Measurements from ENCODE around the gene ARNT2.

Gene ARNT2

GRCh38 chr15:80609091-80609490 is 204.9 kb downstream of the ARNT2 start:
- 81% methylated on average over 2 of the region's 4 CpGs for WGBS (ENCODE audit: insufficient coverage)
- Histone ChIP-seq H3K36me3 (ENCODE audit: control insufficient read depth in 4 of 4, insufficient read depth in 4 of 4, low read length in 3 of 4) (no peaks in the 10 kb centered on the region), H3K4me3 (ENCODE audit: control insufficient read depth in 1 of 7, extremely low read depth in 1 of 7, insufficient read depth in 4 of 7, low read depth in 2 of 7, low read length in 6 of 7) (no peak overlapping the region), H3K27ac (ENCODE audit: insufficient read depth in 1 of 2, low read depth in 1 of 2, low read length in 2 of 2, poor library complexity in 1 of 2, severe bottlenecking in 2 of 2) (no peak overlapping the region), H3K9me3 (ENCODE audit: control extremely low read depth in 1 of 5, control insufficient read depth in 4 of 5, insufficient read depth in 2 of 5, low read depth in 1 of 5, low read length in 4 of 5) (no peaks in the 10 kb centered on the region), H3K4me1 (ENCODE audit: control extremely low read depth in 1 of 4, control insufficient read depth in 4 of 4, insufficient read depth in 4 of 4, low read length in 3 of 4) (peaks cover 0 to 3% (median under 1%) of the 10 kb centered on the region in 4 experiments), H3K27me3 (replicated peaks in 2 of 5; ENCODE audit: control insufficient read depth in 4 of 5, insufficient read depth in 5 of 5, low read length in 4 of 5) (peaks cover 0 to 13% (median 0%) of the 10 kb centered on the region in 5 experiments)
- DNase-seq, result no peak
- CTCF ChIA-PET, result interaction anchor here (0.6 kb wide), 1 partner anchor 22 kb away, joined by 3 read pairs; no protein-coding TSS in a partner anchor
- POLR2A ChIA-PET, result no interaction called here

- peak in 2 of 3 donors; percentile 29 to 42 for DNase-seq
- POLR2A ChIA-PET, result no interaction called here
- 14% methylated on average over 3 of the region's 4 CpGs for WGBS (ENCODE audit: insufficient coverage)
These were observed 205.3 kb downstream of the ARNT2 start for GRCh38 chr15:80609512-80609946.

GRCh38 chr15:80611543-80612080 is 207.4 kb downstream of the ARNT2 start:
- Histone ChIP-seq H3K4me3 (ENCODE audit: control insufficient read depth in 1 of 7, extremely low read depth in 1 of 7, insufficient read depth in 4 of 7, low read depth in 2 of 7, low read length in 6 of 7) (no peak overlapping the region), H3K27me3 (replicated peaks in 2 of 5; ENCODE audit: control insufficient read depth in 4 of 5, insufficient read depth in 5 of 5, low read length in 4 of 5) (peaks cover 0 to 13% (median under 1%) of the 10 kb centered on the region in 5 experiments), H3K9me3 (ENCODE audit: control extremely low read depth in 1 of 5, control insufficient read depth in 4 of 5, insufficient read depth in 2 of 5, low read depth in 1 of 5, low read length in 4 of 5) (no peaks in the 10 kb centered on the region), H3K36me3 (ENCODE audit: control insufficient read depth in 4 of 4, insufficient read depth in 4 of 4, low read length in 3 of 4) (no peaks in the 10 kb centered on the region), H3K4me1 (ENCODE audit: control extremely low read depth in 1 of 4, control insufficient read depth in 4 of 4, insufficient read depth in 4 of 4, low read length in 3 of 4) (peaks cover 0 to 3% (median under 1%) of the 10 kb centered on the region in 4 experiments), H3K27ac (ENCODE audit: insufficient read depth in 1 of 2, low read depth in 1 of 2, low read length in 2 of 2, poor library complexity in 1 of 2, severe bottlenecking in 2 of 2) (no peak overlapping the region)
- no peak for DNase-seq
- 100% methylated on average over 7 of the region's 7 CpGs for WGBS (ENCODE audit: insufficient coverage)
- ChIA-PET CTCF (no interaction called here), POLR2A (no interaction called here)

More at GRCh38 chr15:80609512-80609946, 205.3 kb downstream of the ARNT2 start:
- Histone ChIP-seq H3K4me3 (ENCODE audit: control insufficient read depth in 1 of 7, extremely low read depth in 1 of 7, insufficient read depth in 4 of 7, low read depth in 2 of 7, low read length in 6 of 7) (no peak overlapping the region), H3K4me1 (ENCODE audit: control extremely low read depth in 1 of 4, control insufficient read depth in 4 of 4, insufficient read depth in 4 of 4, low read length in 3 of 4) (peaks cover 0 to 3% (median under 1%) of the 10 kb centered on the region in 4 experiments), H3K27me3 (replicated peaks in 2 of 5; ENCODE audit: control insufficient read depth in 4 of 5, insufficient read depth in 5 of 5, low read length in 4 of 5) (peaks cover 0 to 13% (median 0%) of the 10 kb centered on the region in 5 experiments), H3K9me3 (ENCODE audit: control extremely low read depth in 1 of 5, control insufficient read depth in 4 of 5, insufficient read depth in 2 of 5, low read depth in 1 of 5, low read length in 4 of 5) (no peaks in the 10 kb centered on the region), H3K27ac (ENCODE audit: insufficient read depth in 1 of 2, low read depth in 1 of 2, low read length in 2 of 2, poor library complexity in 1 of 2, severe bottlenecking in 2 of 2) (no peak overlapping the region), H3K36me3 (ENCODE audit: control insufficient read depth in 4 of 4, insufficient read depth in 4 of 4, low read length in 3 of 4) (no peaks in the 10 kb centered on the region)
- CTCF ChIA-PET, result interaction anchor here (0.6 kb wide), 1 partner anchor 23 kb away, joined by 3 read pairs; no protein-coding TSS in a partner anchor

DNA sequence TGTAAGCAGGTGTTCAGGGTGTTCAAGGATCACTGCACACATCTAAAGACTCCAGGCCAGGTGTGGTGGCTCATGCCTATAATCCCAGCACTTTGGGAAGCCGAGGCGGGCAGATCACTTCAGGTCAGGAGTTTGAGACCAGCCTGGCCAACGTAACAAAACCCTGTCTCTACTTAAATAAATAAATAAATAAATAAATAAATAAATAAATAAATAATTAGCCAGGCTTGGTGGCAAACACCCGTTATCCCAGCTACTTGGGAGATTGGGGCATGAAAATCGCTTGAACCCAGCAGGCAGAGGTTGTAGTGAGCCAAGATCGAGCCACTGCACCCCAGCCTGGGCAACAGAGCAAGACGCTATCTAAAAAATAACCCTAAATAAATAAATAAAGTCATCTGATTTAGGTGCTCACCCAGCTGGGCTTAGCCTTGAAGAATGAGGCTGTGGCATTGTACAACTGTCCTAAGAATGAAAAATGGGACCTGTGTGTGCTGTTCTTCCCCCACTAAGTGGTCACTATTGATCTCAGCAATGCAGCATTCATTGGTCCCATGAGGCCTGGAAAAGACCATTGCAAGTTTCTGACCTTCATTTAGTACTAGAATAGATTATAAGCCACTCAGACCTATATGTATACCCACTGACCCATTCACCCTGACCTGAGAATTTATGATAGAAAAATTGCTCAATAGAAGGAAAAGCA is 208.1 kb downstream of the ARNT2 start:
- peaks cover 0 to 3% (median under 1%) of the 10 kb centered on the region in 4 experiments for H3K4me1 ChIP-seq (ENCODE audit: control extremely low read depth in 1 of 4, control insufficient read depth in 4 of 4, insufficient read depth in 4 of 4, low read length in 3 of 4)
- H3K4me3 ChIP-seq (ENCODE audit: control insufficient read depth in 1 of 7, extremely low read depth in 1 of 7, insufficient read depth in 4 of 7, low read depth in 2 of 7, low read length in 6 of 7), result no peak overlapping the region
- no peak for DNase-seq
- no peaks in the 10 kb centered on the region for H3K9me3 ChIP-seq (ENCODE audit: control extremely low read depth in 1 of 5, control insufficient read depth in 4 of 5, insufficient read depth in 2 of 5, low read depth in 1 of 5, low read length in 4 of 5)
- H3K36me3 ChIP-seq (ENCODE audit: control insufficient read depth in 4 of 4, insufficient read depth in 4 of 4, low read length in 3 of 4), result no peaks in the 10 kb centered on the region
- 100% methylated on average over 1 of the region's 7 CpGs for WGBS (ENCODE audit: insufficient coverage)
- ChIA-PET CTCF (interaction anchor here (0.6 to 2.5 kb wide), 2 partner anchors 38 to 44 kb away, joined by 3 to 10 read pairs; no protein-coding TSS in a partner anchor), POLR2A (no interaction called here)
- no peak overlapping the region for H3K27ac ChIP-seq (ENCODE audit: insufficient read depth in 1 of 2, low read depth in 1 of 2, low read length in 2 of 2, poor library complexity in 1 of 2, severe bottlenecking in 2 of 2)
- peaks cover 0 to 13% (median 2%) of the 10 kb centered on the region in 5 experiments for H3K27me3 ChIP-seq (replicated peaks in 2 of 5; ENCODE audit: control insufficient read depth in 4 of 5, insufficient read depth in 5 of 5, low read length in 4 of 5)

DNA sequence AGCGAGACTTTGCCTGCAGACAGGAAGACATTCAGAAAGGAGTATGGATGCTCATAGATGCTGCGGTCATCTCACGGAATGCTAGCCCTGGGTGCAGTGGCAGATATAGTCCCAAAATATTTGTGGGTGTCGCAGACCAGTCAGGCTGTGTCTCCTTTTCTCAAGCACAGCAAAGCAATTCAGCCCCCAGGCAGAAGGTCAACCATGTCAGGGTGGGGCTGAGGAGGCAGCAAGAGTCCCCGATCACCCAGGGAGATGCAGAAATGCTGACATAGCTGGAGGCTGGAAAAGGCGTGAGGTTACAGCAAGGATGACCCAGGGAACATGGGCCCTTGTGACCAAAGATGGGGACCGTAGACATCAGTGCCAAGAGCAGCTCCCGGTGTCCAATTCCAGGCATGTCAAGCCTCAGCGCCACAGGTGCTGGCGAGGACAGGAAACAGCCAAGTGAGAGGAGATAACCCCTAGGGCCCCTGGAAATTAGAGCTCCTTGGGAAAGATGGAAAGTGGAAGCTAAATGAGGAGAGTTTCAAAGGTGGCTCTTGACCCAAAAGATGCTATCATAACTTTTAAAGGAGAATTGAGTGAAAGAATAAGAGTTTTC is 209.7 kb downstream of the ARNT2 start:
- peaks cover 0 to 17% (median 4%) of the 10 kb centered on the region in 5 experiments for H3K27me3 ChIP-seq (replicated peaks in 2 of 5; ENCODE audit: control insufficient read depth in 4 of 5, insufficient read depth in 5 of 5, low read length in 4 of 5)
- POLR2A ChIA-PET, result no interaction called here
- H3K9me3 ChIP-seq (ENCODE audit: control extremely low read depth in 1 of 5, control insufficient read depth in 4 of 5, insufficient read depth in 2 of 5, low read depth in 1 of 5, low read length in 4 of 5), result no peaks in the 10 kb centered on the region
- CTCF ChIA-PET, result interaction anchor here (2.5 kb wide), 1 partner anchor 46 kb away, joined by 10 read pairs; no protein-coding TSS in a partner anchor
- H3K4me1 ChIP-seq (ENCODE audit: control extremely low read depth in 1 of 4, control insufficient read depth in 4 of 4, insufficient read depth in 4 of 4, low read length in 3 of 4), result peaks cover 0 to 3% (median under 1%) of the 10 kb centered on the region in 4 experiments
- 98% methylated on average over 9 of the region's 10 CpGs for WGBS (ENCODE audit: insufficient coverage)
- H3K36me3 ChIP-seq (ENCODE audit: control insufficient read depth in 4 of 4, insufficient read depth in 4 of 4, low read length in 3 of 4), result no peaks in the 10 kb centered on the region
- no peak overlapping the region for H3K4me3 ChIP-seq (ENCODE audit: control insufficient read depth in 1 of 7, extremely low read depth in 1 of 7, insufficient read depth in 4 of 7, low read depth in 2 of 7, low read length in 6 of 7)
- DNase-seq, result no peak
- no peak overlapping the region for H3K27ac ChIP-seq (ENCODE audit: insufficient read depth in 1 of 2, low read depth in 1 of 2, low read length in 2 of 2, poor library complexity in 1 of 2, severe bottlenecking in 2 of 2)

- POLR2A ChIA-PET, result no interaction called here
- H3K27ac ChIP-seq (ENCODE audit: insufficient read depth in 1 of 2, low read depth in 1 of 2, low read length in 2 of 2, poor library complexity in 1 of 2, severe bottlenecking in 2 of 2), result no peak overlapping the region
- H3K9me3 ChIP-seq (ENCODE audit: control extremely low read depth in 1 of 5, control insufficient read depth in 4 of 5, insufficient read depth in 2 of 5, low read depth in 1 of 5, low read length in 4 of 5), result no peaks in the 10 kb centered on the region
- H3K36me3 ChIP-seq (ENCODE audit: control insufficient read depth in 4 of 4, insufficient read depth in 4 of 4, low read length in 3 of 4), result no peaks in the 10 kb centered on the region
- 93% methylated on average over 19 of the region's 20 CpGs for WGBS (ENCODE audit: insufficient coverage)
- no peak overlapping the region for H3K4me3 ChIP-seq (ENCODE audit: control insufficient read depth in 1 of 7, extremely low read depth in 1 of 7, insufficient read depth in 4 of 7, low read depth in 2 of 7, low read length in 6 of 7)
- CTCF ChIA-PET, result interaction anchor here (2.5 kb wide), 1 partner anchor 47 kb away, joined by 10 read pairs; no protein-coding TSS in a partner anchor
- H3K27me3 ChIP-seq (replicated peaks in 2 of 5; ENCODE audit: control insufficient read depth in 4 of 5, insufficient read depth in 5 of 5, low read length in 4 of 5), result peaks cover 0 to 17% (median 4%) of the 10 kb centered on the region in 5 experiments
- no peaks in the 10 kb centered on the region for H3K4me1 ChIP-seq (ENCODE audit: control extremely low read depth in 1 of 4, control insufficient read depth in 4 of 4, insufficient read depth in 4 of 4, low read length in 3 of 4)
- DNase-seq, result no peak
These were observed 210.7 kb downstream of the ARNT2 start for GRCh38 chr15:80614711-80615360.
